Stimulated activated CD4-positive, alpha-beta T cell treated with anti-CD3 and anti-CD28 coated beads, Interleukin-15, amount 100 ng/mL, for 1 hour (primary cell): ENCODE results near the gene HOXB7.

Experiments used
- DNase-seq, 2 donors: peaks; one replicate each; pipeline ENCODE4 v3.0.0-alpha.2; 2020; ENCODE audit warnings: low read depth in 1 of 2, low spot score in 1 of 2

The HOXB7 gene

GRCh38 chr17:48636177-48637018 lies 25.6 kb upstream of the HOXB7 start:
- DNase-seq = peak in 1 of 2 donors; percentile 51

GRCh38 chr17:48634493-48635208 lies 23.8 kb upstream of the HOXB7 start:
- no peak for DNase-seq

GRCh38 chr17:48633266-48633677 lies 22.5 kb upstream of the HOXB7 start:
- no peak for DNase-seq

DNA sequence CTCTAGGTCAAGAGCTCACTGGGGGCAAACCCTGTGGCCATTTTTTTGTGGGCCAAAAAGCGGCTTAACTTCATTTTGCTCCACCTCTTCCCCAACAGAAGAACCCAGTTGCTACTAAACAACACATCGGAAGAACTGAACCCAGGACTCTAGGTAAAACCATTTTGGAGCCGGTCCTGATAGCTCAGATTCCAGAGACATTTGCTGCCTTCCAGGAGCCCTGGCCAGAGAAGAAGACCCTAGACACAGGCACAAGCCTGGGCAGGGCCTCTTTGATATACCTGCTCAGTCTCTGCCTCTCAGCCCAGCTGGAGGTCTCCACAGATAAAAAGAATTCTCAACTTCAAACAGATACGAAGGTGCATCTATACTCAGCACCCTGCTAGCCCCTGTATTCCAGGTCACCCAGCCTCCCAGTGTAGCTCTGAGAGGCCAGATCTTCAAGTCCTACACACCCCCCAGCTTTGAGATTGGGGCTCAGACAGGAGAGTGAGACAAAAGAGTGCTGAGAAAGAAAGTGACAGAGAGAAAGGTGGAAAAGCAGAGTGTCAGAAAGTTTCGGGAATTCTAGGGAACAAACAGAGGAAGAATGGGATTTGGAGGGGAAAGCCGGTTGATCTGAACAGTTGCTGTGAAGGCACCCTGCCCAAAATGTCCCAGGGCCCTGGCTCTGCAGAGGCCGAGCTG lies 21.9 kb upstream of the HOXB7 start:
- DNase-seq = no peak

GRCh38 chr17:48631693-48632578 lies 21.1 kb upstream of the HOXB7 start:
- DNase-seq = no peak

DNA sequence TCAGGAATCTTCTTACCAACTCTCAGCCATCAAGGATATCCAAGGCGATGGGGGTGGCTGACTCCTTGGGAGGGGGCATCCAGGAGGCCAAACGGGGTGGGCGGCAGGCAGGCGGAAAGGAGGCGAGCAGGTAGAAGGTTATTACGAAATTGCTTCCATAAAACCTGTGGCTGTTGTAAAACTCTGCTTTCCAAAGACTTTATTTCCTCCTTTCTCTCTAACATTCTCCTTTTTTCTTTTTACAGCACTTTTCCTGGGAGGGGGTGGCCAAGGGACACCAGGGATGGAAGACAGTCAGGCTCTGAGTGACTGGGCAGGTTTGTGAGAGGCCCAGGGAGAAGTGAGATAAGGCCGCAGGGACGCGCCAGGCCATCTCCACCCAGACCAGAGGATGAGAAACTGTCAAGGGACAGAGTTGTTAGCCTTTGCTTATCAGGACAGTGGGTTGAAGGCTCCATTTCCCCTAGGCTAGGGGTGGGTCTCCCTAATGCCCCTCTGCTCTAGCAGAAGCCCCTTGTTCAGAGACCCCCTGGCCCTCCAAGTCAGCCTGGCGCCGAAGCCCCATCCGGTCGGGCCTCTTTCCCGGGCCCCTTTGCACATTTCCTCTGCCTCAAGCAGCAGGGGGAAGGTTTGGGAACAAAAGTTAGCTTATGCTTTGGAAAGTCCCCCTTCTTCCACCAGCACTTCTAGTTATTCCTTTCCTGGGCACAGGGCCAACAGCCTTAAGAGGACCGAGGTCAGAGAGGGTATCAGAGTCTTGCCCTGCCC lies 20.3 kb upstream of the HOXB7 start:
- no peak for DNase-seq

DNA sequence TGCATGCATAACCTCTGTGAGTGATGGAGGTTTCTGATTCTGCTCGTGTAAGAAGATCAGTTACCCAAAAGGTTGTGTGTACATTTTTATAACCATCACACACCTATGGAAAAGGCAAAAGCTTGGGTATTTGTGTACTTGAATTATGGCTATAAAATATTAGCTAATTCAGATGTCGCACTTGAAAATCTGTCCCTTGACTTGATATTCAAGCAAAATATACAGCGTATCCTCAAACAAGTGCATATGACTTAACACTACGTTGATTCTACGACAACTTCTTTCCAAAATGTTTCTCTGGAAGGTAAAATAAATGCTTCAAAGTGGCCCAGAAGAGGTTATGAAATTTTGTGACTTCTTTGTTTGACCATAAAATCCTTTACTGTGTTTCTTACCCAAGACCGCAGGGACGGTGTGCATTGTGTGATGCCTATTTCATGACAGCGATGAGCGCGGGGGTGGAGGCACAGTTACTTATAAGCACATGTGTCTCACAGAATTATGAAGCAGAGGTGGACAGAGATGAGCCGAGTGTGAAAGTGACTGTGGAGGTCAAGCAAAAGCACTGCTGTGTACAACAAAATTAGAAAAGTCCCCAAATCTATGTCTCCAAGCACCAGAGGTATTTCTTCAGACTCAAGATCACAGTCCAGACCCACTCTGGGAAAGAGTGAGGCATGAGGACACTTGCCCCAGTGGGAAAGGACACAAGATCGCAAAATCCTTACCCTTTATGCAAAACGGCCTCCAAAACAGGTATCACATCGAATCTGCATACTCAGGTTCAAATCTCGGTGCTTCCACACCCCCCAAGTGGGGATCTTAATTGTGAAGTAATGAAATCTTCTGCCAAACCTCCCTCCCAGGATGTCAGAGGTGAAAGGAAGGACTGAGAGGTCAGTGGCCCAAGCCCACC lies 19.4 kb upstream of the HOXB7 start:
- DNase-seq = no peak

GRCh38 chr17:48629411-48629759 lies 18.6 kb upstream of the HOXB7 start:
- DNase-seq = no peak

DNA sequence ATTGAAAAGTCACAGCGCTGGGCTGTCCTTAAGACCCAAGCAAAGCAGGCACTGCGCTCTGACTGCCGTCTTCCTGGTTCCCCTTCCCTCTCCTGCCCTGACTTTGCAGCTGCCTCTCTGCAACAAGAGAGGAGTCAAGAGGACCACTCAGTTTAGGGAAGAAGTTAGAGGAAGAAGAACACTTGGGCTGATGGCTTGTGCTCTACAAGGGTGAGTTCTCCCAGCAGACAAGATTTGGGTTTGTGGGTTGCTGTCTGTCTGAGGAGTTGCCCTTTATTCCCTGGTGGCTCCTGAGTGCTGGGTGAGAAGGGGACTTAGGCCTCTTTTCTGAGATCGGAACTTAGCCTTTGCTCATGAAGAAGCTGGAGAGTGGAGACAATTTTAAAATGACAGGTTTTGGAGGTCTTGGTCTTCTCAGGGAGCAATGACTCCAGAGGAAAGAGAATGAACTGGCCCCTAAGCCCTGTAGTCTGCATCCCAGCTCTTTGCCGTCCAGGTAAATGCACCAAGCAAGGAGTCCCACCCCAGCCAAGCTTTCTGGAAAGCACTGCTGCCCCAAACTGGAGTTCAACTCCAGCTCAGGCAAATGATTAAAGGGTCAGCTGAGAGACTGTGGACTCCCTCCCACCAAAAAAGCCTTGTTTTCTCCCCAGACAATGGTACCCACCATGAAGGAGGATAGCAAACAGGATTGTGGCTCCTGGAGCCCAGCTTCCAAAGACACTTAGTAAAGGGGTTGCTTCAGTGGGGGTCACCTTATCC lies 18.0 kb upstream of the HOXB7 start:
- no peak for DNase-seq

DNA sequence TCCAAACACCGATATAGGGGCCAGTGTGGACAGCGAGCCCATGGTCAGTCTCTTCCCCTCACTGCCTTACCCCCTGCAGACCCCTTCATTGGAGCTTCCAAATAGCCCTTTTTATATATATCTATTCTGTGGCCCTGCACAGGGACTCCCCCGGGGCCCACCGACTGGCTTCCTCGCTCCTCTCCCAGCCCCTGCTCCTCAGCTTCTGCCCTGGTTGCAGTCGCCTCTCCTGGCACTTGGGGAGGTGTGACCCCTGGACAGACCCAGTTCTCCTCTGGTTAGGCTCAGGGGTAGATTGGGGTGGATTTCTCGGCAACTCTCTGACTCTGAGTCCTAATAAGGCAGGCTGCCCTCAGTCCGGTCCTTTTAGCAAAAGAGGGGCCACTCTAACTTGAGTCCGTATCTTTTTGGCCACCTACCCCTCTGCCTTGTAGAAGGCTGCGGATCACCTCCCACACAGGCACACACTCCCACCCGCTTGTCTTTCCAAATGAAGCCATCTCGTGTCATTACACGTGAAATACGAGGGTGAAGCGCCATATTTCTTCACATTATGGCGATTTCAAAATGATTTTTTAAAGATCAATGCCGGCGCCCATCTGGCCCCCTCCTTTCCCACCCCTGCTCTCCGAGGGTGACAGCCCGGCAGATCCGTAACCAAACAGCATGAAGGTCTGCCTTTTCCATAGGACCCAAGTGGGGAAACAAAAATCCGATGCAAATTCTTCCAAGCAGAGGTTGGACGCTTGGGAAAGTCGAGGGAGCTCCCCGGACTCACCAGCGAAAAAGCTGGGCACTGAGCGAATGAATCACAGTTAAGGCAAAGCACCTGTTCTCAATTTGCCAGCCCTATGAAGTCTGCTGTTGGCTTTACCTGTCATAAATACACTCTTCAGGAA lies 17.1 kb upstream of the HOXB7 start:
- no peak for DNase-seq

DNA sequence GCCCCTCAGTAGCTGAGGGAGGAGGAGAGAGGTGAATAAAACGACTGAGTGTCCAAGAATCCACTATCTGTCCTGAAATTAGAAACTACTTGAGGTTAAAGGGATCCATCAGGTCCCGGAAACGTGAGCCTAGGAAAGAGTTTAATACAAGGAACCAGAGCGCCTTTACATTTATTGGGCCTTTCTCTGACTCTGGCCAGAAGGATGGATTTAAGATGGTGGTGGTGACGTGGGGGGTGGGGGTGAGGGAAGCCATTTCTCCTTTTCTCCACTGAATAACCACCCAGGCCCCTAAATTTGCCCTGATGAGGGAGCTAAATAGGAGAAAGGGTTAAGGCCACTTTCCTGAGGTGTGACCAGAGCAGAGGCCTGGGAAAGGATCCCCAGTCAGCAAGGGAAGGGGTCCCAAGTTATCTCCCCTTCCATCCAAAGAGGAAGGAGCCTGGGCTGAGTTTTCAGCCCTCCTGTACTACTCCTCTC lies 16.3 kb upstream of the HOXB7 start:
- no peak for DNase-seq

GRCh38 chr17:48626245-48627117 lies 15.7 kb upstream of the HOXB7 start, which contains the start of gene HOXB9:
Gene HOXB9, minus strand, starts transcription at chr17:48626358. Its CDS starts 89 bp downstream, at chr17:48626269.
- peak in 1 of 2 donors; percentile 46 for DNase-seq

GRCh38 chr17:48625495-48626244 lies 14.9 kb upstream of the HOXB7 start:
- DNase-seq = peak in 1 of 2 donors; percentile 32

DNA sequence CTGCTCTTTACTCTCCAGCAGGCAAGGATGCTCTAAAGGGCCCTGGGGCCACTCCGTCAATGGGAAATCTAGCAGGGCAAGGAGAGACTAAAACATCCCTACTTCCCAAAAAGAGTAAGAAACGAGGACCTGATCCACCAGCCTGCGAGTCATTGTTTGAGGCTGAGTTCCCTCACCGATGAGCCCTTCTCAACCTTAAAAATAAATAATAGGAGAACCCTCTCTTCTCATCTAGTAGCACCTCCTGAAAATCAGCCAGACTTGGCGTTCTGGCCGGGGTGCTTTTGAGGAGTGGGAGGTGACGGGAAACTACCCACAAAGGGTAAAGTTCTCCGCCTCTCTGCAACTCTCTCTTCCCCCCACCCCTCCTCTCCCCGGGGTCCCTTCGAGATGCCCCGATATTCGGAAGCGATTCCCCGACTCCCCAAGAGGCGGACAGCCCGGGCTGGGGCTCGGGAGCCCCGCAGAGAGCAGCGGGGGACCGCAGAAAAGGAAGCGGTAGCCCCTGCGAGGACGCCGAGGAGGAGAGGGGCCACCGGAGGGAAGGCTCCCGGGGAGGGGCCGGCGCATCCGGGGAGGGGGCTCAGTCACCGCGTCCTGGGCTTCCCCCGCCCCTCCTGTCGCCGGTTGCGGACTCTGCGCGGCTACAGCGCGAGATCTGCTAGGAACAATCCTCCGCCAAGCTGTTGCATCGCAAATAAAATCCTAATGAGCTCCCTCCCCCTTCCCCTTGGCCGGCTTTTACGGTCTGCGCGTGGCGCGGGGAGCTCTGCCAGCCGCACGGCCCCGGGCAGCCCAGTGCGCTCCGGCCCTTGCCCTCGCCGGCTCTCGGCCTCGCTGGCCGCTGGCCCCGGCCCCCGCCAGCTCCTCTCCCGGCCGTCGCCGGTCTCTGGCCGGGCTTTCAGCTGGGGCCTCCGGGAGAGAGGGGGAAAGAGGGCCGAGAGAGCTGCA lies 14.0 kb upstream of the HOXB7 start:
- DNase-seq = no peak
